Vagina (tissue), 2 donors: Measurements from ENCODE around the gene HPCA. TPM values are rescaled to one million over a fixed set of nuclear protein-coding genes. Genes with fewer than 3 reads are reported as not detected.

Experiments used
- DNase-seq, 2 donors: peaks; one replicate each; pipeline ENCODE4 v3.0.0-alpha.2; 2017; ENCODE audit errors: extremely low spot score in 2 of 2
- H3K27ac ChIP-seq: fragments of 200-600 bp; sonication (generic); one replicate; pipeline ENCODE4 v1.5.1; 2019
- H3K27me3 ChIP-seq: fragments of 200-600 bp; sonication (generic); one replicate; pipeline ENCODE4 v1.5.1; 2019
- H3K36me3 ChIP-seq, 2 donors: fragments of 200-600 bp; sonication (generic); one replicate each; pipeline ENCODE4 v1.5.1; 2017 to 2019
- H3K4me1 ChIP-seq: fragments of 200-600 bp; sonication (generic); one replicate; pipeline ENCODE4 v1.5.1; 2019
- H3K4me3 ChIP-seq, 2 donors: fragments of 200-600 bp; sonication (generic); 1 replicate in 1 of 2; 2 replicates in 1 of 2; pipeline ENCODE4 v1.5.1; 2016 to 2019
- H3K9me3 ChIP-seq: fragments of 200-600 bp; sonication (generic); one replicate; pipeline ENCODE4 v1.5.1; 2019
- CTCF ChIP-seq, 3 experiments: fragments of 450-650 bp in 2 of 3; fragments of 200-600 bp in 1 of 3; sonication (generic) in 1 of 3; IDR thresholded peaks; one replicate each; pipeline ENCODE4 v1.5.1; 2017 to 2019; ENCODE audit warnings: antibody characterized with exemption in 3 of 3, mild to moderate bottlenecking in 2 of 3, moderate library complexity in 2 of 3
- POLR2A ChIP-seq, 2 donors: fragments of 450-650 bp; IDR thresholded peaks; one replicate each; pipeline ENCODE4 v1.6.1; 2017; ENCODE audit warnings: antibody characterized with exemption in 2 of 2, mild to moderate bottlenecking in 2 of 2, moderate library complexity in 2 of 2
- POLR2AphosphoS5 ChIP-seq, 2 donors: sonication (generic); formaldehyde crosslinking; IDR thresholded peaks; one replicate each; pipeline ENCODE4 v1.9.0; 2017; ENCODE audit warnings: antibody characterized with exemption in 2 of 2, mild to moderate bottlenecking in 2 of 2, low read depth in 1 of 2; ENCODE audit not compliant: insufficient read depth in 1 of 2
- intact Hi-C: fragments of 100-400 bp; cut with DNase I; formaldehyde crosslinking; loops from one replicate; pipeline ENCODE4 v1.15.1; 2023
- total RNA-seq: library from RNA; depleted of rRNA; stranded (reverse); fragments of >200 nt; gene quantifications from one replicate; pipeline ENCODE4 v1.2.3, GENCODE V29; 2016

Gene HPCA
- total RNA-seq, 1 donor from 2014 or later = not detected

GRCh38 chr1:32881291-32881690 is 5.0 kb upstream of the HPCA start:
- Histone ChIP-seq H3K27ac (no peak overlapping the region), H3K9me3 (no peaks in the 10 kb centered on the region), H3K36me3 (no peaks in the 10 kb centered on the region), H3K4me3 (no peak overlapping the region), H3K4me1 (peaks cover 12% of the 10 kb centered on the region), H3K27me3 (peaks cover 5% of the 10 kb centered on the region)
- no peak for DNase-seq
- intact Hi-C loops = no loop called here
- TF ChIP-seq POLR2A (IDR thresholded peaks at IDR 0.05) = no peak
- no peak for TF ChIP-seq POLR2AphosphoS5 (IDR thresholded peaks at IDR 0.05; ENCODE audit: insufficient read depth in 1 of 2, low read depth in 1 of 2)
- no peak for TF ChIP-seq CTCF (IDR thresholded peaks at IDR 0.05)

- peaks cover 16% of the 10 kb centered on the region for H3K4me1 ChIP-seq
- no peak for TF ChIP-seq POLR2A (IDR thresholded peaks at IDR 0.05)
- TF ChIP-seq CTCF (IDR thresholded peaks at IDR 0.05) = no peak
- TF ChIP-seq POLR2AphosphoS5 (IDR thresholded peaks at IDR 0.05; ENCODE audit: insufficient read depth in 1 of 2, low read depth in 1 of 2) = no peak
- H3K9me3 ChIP-seq = no peaks in the 10 kb centered on the region
- H3K27ac ChIP-seq = no peak overlapping the region
- intact Hi-C loops = no loop called here
- H3K36me3 ChIP-seq = no peaks in the 10 kb centered on the region
- peaks cover 8% of the 10 kb centered on the region for H3K27me3 ChIP-seq
- H3K4me3 ChIP-seq = no peak overlapping the region
- no peak for DNase-seq
Observed at GRCh38 chr1:32881871-32882850, 4.1 kb upstream of the HPCA start.

- intact Hi-C loops = no loop called here
- H3K27ac ChIP-seq = no peak overlapping the region
- H3K4me3 ChIP-seq = no peak overlapping the region
- H3K27me3 ChIP-seq = peaks cover 8% of the 10 kb centered on the region
- no peaks in the 10 kb centered on the region for H3K36me3 ChIP-seq
- TF ChIP-seq POLR2AphosphoS5 (IDR thresholded peaks at IDR 0.05; ENCODE audit: insufficient read depth in 1 of 2, low read depth in 1 of 2) = no peak
- TF ChIP-seq POLR2A (IDR thresholded peaks at IDR 0.05) = no peak
- TF ChIP-seq CTCF (IDR thresholded peaks at IDR 0.05) = no peak
- no peak for DNase-seq
- no peaks in the 10 kb centered on the region for H3K9me3 ChIP-seq
- peaks cover 12% of the 10 kb centered on the region for H3K4me1 ChIP-seq
Observed at GRCh38 chr1:32883338-32884031, 2.8 kb upstream of the HPCA start.

GRCh38 chr1:32884032-32884372 is 2.3 kb upstream of the HPCA start:
- H3K4me3 ChIP-seq = no peak overlapping the region
- no peak overlapping the region for H3K27ac ChIP-seq
- H3K27me3 ChIP-seq = peaks cover 8% of the 10 kb centered on the region
- intact Hi-C loops = no loop called here
- no peak for DNase-seq
- TF ChIP-seq POLR2A (IDR thresholded peaks at IDR 0.05) (no peak), CTCF (IDR thresholded peaks at IDR 0.05) (no peak), POLR2AphosphoS5 (IDR thresholded peaks at IDR 0.05; ENCODE audit: insufficient read depth in 1 of 2, low read depth in 1 of 2) (no peak)
- no peaks in the 10 kb centered on the region for H3K36me3 ChIP-seq
- peaks cover 12% of the 10 kb centered on the region for H3K4me1 ChIP-seq
- no peaks in the 10 kb centered on the region for H3K9me3 ChIP-seq
